ENCODE results near the gene KY. TPM values are rescaled to one million over a fixed set of nuclear protein-coding genes. Genes with fewer than 3 reads are reported as not detected.

KY gene
- total and polyA plus RNA-seq, 2 of the 8 experiments (the other 6 are each of a cell fraction or from before 2014, with no cell fraction given) = not detected

DNA sequence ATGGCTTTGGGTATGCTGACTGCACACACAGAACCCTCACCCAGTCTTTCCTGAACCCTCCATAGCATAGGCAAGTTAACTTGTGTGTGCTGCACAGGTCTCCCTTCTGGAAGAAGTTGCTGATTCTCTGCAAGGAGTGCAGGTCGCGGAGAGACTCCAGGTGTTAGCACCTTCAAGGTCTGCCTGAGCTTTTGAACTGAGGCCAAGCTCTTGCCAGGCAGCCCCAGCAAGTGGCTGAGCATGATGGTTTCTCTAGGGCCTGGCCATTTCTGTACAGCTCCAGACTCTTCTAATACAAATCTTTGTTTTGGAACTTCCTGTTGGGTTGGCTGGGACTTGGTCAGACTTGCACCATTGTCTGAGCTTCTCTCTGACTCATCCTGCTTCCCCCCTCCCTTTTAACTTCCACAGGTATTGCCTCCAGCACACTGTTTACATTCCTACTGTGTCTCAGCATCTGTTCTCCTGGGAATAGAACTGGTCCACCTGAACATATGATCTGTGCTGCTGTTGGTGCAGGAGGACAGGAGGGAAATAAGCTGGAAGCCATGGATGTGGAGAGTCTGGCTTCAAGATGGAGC is 53.3 kb downstream of the KY start:
- POLR2A ChIA-PET (ENCODE audit: partially characterized antibody) = no interaction called here

More for the DNA sequence above, 53.3 kb downstream of the KY start:
- FAIRE-seq = no peak
- Histone ChIP-seq H3K23ac (ENCODE audit: insufficient read length) (no peak overlapping the region), H2AFZ (ENCODE audit: low read length) (no peak overlapping the region), H3K4ac (replicated peaks; ENCODE audit: insufficient read length, low read depth, low read length) (no peak overlapping the region), H2BK20ac (ENCODE audit: low read length) (no peak overlapping the region), H3K9me3 (ENCODE audit: insufficient read depth in 2 of 2, low read depth in 1 of 2, low read length in 1 of 2) (no peaks in the 10 kb centered on the region), H3K4me2 (ENCODE audit: insufficient read depth in 1 of 2, low read depth in 2 of 2, low read length in 2 of 2) (no peak overlapping the region), H4K91ac (replicated peaks; ENCODE audit: insufficient read length, low read length) (no peak overlapping the region), H3K23me2 (ENCODE audit: low read depth, low read length) (no peaks in the 10 kb centered on the region), H3K79me1 (ENCODE audit: low read depth, low read length) (no peaks in the 10 kb centered on the region), H3K79me2 (ENCODE audit: control insufficient read depth in 1 of 2, insufficient read depth in 2 of 2, low read length in 2 of 2) (no peaks in the 10 kb centered on the region), H2BK5ac (ENCODE audit: low read depth, low read length) (no peak overlapping the region), H4K20me1 (replicated peaks in 1 of 2; ENCODE audit: control insufficient read depth in 1 of 2, insufficient read depth in 2 of 2, low read length in 2 of 2) (no peaks in the 10 kb centered on the region), H3K27ac (ENCODE audit: low read depth, low read length) (no peak overlapping the region), H2BK12ac (ENCODE audit: low read depth, low read length) (no peak overlapping the region), H2AK5ac (ENCODE audit: low read depth, low read length) (no peak overlapping the region), H3K9ac (replicated peaks in 1 of 4; ENCODE audit: extremely low read depth in 1 of 4, low read depth in 3 of 4, low read length in 3 of 4) (no peak overlapping the region), H3K18ac (ENCODE audit: extremely low read depth, low read length) (no peak overlapping the region), H3K14ac (ENCODE audit: insufficient read length) (no peak overlapping the region), H2BK15ac (ENCODE audit: low read length) (no peak overlapping the region), H2BK120ac (replicated peaks; ENCODE audit: low read depth, low read length) (no peak overlapping the region), H3K56ac (replicated peaks; ENCODE audit: insufficient read length, low read depth, low read length) (no peak overlapping the region), H3K4me3 (ENCODE audit: extremely low read depth in 1 of 4, insufficient read depth in 2 of 4, low read depth in 3 of 4, low read length in 4 of 4) (no peak overlapping the region), H3K4me1 (replicated peaks in 1 of 4; ENCODE audit: control insufficient read depth in 3 of 4, insufficient read depth in 4 of 4, low read length in 3 of 4) (peaks cover 0 to 8% (median 4%) of the 10 kb centered on the region in 4 experiments; a peak in 3 of 7 replicates), H4K5ac (ENCODE audit: insufficient read length, low read depth, low read length) (no peak overlapping the region), H4K8ac (ENCODE audit: extremely low read depth, insufficient read depth, low read length) (no peak overlapping the region; the same call in 1 of the 2 replicates), H3K27me3 (replicated peaks in 1 of 4; ENCODE audit: control insufficient read depth in 3 of 4, extremely low read depth in 1 of 4, insufficient read depth in 3 of 4, low read length in 3 of 4) (peaks cover 0 to 4% (median 2%) of the 10 kb centered on the region in 4 experiments; a peak in 1 of 7 replicates), H3K36me3 (ENCODE audit: control insufficient read depth in 2 of 4, insufficient read depth in 4 of 4, low read length in 3 of 4) (no peaks in the 10 kb centered on the region)
- no peak for TF ChIP-seq FOSL1 (IDR thresholded peaks at IDR 0.05; ENCODE audit: insufficient read depth, low read depth, low read length)
- TF ChIP-seq RNF2 (IDR thresholded peaks at IDR 0.05; ENCODE audit: borderline replicate concordance, low read depth, low read length, missing control alignments, poor library complexity, severe bottlenecking) = no peak
- TF ChIP-seq, protein P1, sequence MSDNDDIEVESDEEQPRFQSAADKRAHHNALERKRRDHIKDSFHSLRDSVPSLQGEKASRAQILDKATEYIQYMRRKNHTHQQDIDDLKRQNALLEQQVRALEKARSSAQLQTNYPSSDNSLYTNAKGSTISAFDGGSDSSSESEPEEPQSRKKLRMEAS (IDR thresholded peaks at IDR 0.05) = no peak
- no peak for TF ChIP-seq CBX5 (IDR thresholded peaks at IDR 0.05; ENCODE audit: low read depth, low read length)
- no peak for TF ChIP-seq HDAC6 (IDR thresholded peaks at IDR 0.05; ENCODE audit: low read depth, low read length)
- no peak for TF ChIP-seq RBBP5 (IDR thresholded peaks at IDR 0.05; ENCODE audit: borderline replicate concordance, low read depth, low read length)
- TF ChIP-seq SRF (IDR thresholded peaks at IDR 0.05; ENCODE audit: low read depth, low read length) = no peak
- TF ChIP-seq EZH2 (IDR thresholded peaks at IDR 0.05; ENCODE audit: low read depth, low read length, severe bottlenecking) = no peak
- no peak for TF ChIP-seq YY1 (IDR thresholded peaks at IDR 0.05; ENCODE audit: low read depth, low read length)
- 45% methylated on average over 2 of the region's 2 CpGs; no CpG with 5 or more reads in 1 of the 2 experiments for WGBS, 2 experiments (ENCODE audit: extremely low coverage in 1 of 2, insufficient coverage in 1 of 2, insufficient read length in 1 of 2, insufficient replicate concordance in 2 of 2, low coverage in 1 of 2, low lambda C conversion rate in 2 of 2, missing lambda C conversion rate in 1 of 2)
- DNase-seq (ENCODE audit: low read depth in 1 of 2, low spot score in 2 of 2) = no peak
- CTCF ChIA-PET (ENCODE audit: partially characterized antibody) = interaction anchor here (0.9 to 2.3 kb wide), 3 partner anchors 41 to 157 kb away, joined by 4 to 7 read pairs (median 5); no protein-coding TSS in a partner anchor

Data from H1 (cell line).